B cell (primary cell): ENCODE results near the gene TCF23.

Experiments
- EZH2 ChIP-seq: IDR thresholded peaks from 2 replicates; pipeline ENCODE4 v1.6.1; 2012; ENCODE audit warnings: borderline replicate concordance, low read depth, mild to moderate bottlenecking, moderate library complexity, low read length; ENCODE audit not compliant: insufficient read depth, poor library complexity, severe bottlenecking
- TF ChIP-seq, protein P1 (sequence below): fragments of 200-600 bp; IDR thresholded peaks from one replicate; pipeline ENCODE4 v1.8.0; 2022; ENCODE audit warnings: antibody characterized with exemption, mild to moderate bottlenecking

- no peak for TF ChIP-seq EZH2
- TF ChIP-seq, protein P1, sequence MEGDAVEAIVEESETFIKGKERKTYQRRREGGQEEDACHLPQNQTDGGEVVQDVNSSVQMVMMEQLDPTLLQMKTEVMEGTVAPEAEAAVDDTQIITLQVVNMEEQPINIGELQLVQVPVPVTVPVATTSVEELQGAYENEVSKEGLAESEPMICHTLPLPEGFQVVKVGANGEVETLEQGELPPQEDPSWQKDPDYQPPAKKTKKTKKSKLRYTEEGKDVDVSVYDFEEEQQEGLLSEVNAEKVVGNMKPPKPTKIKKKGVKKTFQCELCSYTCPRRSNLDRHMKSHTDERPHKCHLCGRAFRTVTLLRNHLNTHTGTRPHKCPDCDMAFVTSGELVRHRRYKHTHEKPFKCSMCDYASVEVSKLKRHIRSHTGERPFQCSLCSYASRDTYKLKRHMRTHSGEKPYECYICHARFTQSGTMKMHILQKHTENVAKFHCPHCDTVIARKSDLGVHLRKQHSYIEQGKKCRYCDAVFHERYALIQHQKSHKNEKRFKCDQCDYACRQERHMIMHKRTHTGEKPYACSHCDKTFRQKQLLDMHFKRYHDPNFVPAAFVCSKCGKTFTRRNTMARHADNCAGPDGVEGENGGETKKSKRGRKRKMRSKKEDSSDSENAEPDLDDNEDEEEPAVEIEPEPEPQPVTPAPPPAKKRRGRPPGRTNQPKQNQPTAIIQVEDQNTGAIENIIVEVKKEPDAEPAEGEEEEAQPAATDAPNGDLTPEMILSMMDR: no peak
Measured at GRCh38 chr2:27189989-27190388, 41.2 kb downstream of the TCF23 start.
